GM21381 (cell line): ENCODE data around the gene SULT1C4.
"Not testable (repeated sequence)": the region's sequence is repeated elsewhere in the genome, so short reads cannot be mapped to it uniquely, and the experiment has no call there.

Source experiments
- ATAC-seq: cut with Tn5 transposase; IDR thresholded peaks from one replicate; pipeline ENCODE4 v1.9.1; 2021; ENCODE audit warnings: mild to moderate bottlenecking, moderate library complexity; ENCODE audit not compliant: unreplicated experiment

Gene SULT1C4

GRCh38 chr2:108412995-108413710, 35.4 kb downstream of the SULT1C4 start:
- ATAC-seq, result no peak

- no peak for ATAC-seq
Observed at GRCh38 chr2:108413711-108414095, 35.9 kb downstream of the SULT1C4 start.

GRCh38 chr2:108414256-108414876, 36.6 kb downstream of the SULT1C4 start:
- no peak for ATAC-seq

- no peak for ATAC-seq
Observed at GRCh38 chr2:108414945-108415344, 37.2 kb downstream of the SULT1C4 start.

GRCh38 chr2:108417254-108417653, 39.5 kb downstream of the SULT1C4 start:
- ATAC-seq, result no peak

GRCh38 chr2:108418416-108418815, 40.7 kb downstream of the SULT1C4 start:
- ATAC-seq, result no peak

GRCh38 chr2:108423067-108423466, 45.3 kb downstream of the SULT1C4 start:
- no peak for ATAC-seq

GRCh38 chr2:108423502-108424251, 45.9 kb downstream of the SULT1C4 start:
- no peak for ATAC-seq

- ATAC-seq, result no peak
Observed at GRCh38 chr2:108428286-108429009, 50.7 kb downstream of the SULT1C4 start.

GRCh38 chr2:108435578-108435977, 57.8 kb downstream of the SULT1C4 start:
- ATAC-seq, result not testable (repeated sequence)

- no peak for ATAC-seq
Observed at GRCh38 chr2:108436976-108437375, 59.2 kb downstream of the SULT1C4 start.
